GM12872 (cell line): ENCODE results near the gene IL19.

Experiments
- TF ChIP-seq, protein P1 (sequence below): IDR thresholded peaks from 3 replicates; pipeline ENCODE4 v1.5.1; 2011; ENCODE audit warnings: low read depth, mild to moderate bottlenecking, low read length, moderate library complexity; ENCODE audit not compliant: insufficient read depth

IL19 gene

DNA sequence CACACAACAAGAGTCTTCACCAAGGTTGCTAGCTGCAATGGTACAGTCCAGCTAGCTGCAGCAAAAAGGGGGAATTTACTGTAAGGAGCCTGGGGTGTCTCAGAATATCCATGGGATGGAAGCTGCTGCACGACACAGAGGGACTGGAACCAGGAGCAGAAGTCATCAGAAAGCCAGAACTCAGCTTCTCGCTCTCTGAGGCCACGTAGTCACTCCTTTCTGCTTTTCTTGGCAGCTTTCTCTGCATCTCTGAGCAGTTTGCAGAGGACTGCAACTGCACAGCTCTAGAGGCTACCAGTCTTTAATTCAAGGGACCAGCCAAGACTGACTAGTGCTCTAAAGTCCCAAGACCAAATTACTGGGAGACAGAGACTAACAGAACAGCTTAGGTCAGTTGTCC is 28.7 kb downstream of the IL19 start:
- TF ChIP-seq, protein P1, sequence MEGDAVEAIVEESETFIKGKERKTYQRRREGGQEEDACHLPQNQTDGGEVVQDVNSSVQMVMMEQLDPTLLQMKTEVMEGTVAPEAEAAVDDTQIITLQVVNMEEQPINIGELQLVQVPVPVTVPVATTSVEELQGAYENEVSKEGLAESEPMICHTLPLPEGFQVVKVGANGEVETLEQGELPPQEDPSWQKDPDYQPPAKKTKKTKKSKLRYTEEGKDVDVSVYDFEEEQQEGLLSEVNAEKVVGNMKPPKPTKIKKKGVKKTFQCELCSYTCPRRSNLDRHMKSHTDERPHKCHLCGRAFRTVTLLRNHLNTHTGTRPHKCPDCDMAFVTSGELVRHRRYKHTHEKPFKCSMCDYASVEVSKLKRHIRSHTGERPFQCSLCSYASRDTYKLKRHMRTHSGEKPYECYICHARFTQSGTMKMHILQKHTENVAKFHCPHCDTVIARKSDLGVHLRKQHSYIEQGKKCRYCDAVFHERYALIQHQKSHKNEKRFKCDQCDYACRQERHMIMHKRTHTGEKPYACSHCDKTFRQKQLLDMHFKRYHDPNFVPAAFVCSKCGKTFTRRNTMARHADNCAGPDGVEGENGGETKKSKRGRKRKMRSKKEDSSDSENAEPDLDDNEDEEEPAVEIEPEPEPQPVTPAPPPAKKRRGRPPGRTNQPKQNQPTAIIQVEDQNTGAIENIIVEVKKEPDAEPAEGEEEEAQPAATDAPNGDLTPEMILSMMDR, result no peak

DNA sequence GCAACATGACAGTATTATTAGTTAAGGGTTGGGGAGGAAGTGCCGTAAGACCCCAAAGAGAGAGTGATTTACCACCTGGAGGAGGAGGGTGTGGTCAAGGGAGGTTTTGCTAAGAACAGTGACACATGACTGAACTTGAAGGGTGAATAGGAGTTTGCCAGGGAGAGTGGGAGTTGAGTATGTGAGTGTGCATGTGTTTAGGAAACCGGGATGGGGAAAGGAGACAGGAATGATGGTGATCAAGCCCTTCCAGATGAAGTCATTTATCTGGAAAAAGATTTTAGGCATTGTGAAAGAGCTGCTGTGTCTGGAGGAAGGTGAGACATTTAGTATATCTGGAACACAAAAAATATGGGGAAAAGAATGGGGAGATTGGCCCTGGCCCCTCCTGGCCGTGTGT is 29.8 kb downstream of the IL19 start:
- TF ChIP-seq, protein P1, result no peak

DNA sequence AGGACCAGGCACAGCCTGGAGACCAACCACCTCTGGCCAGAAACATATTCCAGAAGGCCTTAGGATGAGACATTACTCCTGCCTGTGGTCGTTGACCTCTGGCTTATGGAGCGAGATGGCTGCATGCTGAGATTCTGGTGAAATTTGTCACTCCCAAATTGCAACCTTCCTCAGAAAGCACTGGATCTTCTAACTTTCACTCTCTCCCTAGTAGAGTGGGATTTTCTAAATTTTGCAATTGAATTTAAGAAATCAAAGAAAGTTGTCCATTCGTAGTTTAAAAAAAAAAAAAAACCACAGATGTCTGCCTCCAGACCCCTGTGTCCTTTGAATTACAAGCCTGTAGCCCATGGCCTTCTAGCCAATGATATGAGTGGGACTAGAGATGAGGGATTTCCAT is 30.3 kb downstream of the IL19 start:
- TF ChIP-seq, protein P1, result no peak

DNA sequence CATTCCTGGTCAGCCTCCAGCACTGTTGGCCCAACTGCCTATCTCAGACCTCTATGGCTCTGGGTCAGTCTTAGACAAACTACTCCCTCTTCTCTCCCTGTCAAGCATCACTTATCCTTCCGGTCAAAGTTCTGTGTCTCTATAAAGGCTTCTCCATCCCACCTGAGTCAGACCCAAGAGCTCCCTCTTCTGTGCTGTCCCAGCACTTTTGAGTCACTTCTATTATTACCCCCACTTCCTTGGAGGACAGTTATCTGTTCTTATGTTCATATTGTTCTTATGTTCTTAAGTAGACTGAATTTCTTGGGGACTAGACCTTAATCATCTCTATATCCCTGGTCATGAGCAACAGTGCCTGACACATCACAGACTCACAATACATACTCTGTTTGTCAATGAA is 30.9 kb downstream of the IL19 start:
- TF ChIP-seq, protein P1, result no peak

DNA sequence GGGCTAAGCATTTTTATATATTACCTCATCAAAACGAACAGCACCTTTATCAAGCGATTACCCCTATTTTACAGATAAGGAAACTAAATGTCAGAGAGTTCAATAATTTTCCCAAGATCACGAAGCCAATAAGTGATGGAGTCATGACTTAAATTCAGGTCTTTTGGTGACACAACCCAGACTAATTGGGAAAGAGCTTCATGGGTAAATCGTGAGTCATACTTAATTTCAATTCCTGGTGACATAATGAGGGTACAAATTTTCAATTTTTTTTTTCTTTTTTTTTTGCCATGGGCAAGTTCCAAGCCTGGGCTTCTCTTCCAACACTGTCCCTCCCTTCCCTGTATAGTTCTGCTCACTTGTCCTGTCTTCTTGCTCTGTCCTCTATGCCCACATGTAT is 31.8 kb downstream of the IL19 start:
- TF ChIP-seq, protein P1, result no peak

DNA sequence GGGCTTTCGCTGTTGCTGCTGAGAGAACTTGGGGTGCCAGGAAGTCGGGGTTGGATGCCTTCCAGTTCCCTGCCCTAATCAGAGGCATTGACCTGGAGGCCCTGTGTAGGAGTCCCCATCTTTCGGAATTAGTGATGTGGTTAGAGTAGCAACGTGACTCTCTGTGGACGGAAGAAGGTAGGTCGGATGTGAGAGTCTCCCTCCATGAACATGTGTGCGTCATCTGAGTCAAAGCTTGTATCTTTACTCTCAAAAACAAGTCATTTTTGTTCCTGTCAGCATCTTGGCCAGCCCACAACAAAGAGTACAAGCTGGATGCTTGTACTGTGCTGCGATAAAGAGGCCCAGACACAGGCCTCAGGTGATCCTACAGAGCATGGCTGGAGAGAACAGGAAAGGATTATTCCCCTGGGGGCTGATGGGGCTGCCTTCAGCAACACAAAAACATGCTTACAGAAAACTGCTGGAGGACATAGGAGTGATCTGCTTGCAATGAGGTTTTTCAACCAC is 32.7 kb downstream of the IL19 start:
- TF ChIP-seq, protein P1, result no peak; the same call in 2 of the 3 replicates

DNA sequence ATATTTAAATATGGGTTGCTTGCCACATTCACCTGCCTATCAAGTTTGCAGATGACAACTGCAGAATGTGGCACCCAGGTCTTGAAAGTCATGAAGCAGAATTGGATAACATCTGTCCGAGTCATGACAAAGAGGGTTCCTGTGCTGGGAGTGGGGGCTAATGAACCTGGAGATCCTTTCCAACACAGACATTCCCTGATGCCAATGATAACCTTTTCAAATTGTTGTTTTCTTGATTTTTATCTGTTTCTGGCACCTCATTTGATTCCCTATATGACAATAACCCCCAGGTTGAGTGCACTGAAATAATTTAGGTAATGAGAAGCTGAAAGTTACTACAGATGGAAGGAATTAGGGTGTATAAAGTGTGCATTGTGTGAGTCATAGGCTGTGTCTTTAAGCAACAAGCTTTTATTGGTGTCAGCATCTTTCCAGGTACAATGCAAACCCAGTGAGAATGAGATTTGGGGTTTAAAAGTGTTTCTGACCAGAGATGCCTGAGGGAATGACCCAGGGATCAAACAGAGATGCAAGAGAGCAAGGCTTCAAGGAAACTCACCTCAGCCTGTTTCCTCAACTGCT is 33.7 kb downstream of the IL19 start:
- TF ChIP-seq, protein P1, result no peak
